Gastroesophageal sphincter (tissue), 4 donors: ENCODE measurements around the gene XRCC4. TPM values are rescaled to one million over a fixed set of nuclear protein-coding genes. Genes with fewer than 3 reads are reported as not detected.

Source experiments
- ATAC-seq: fragments of 150-250 bp; one replicate; pipeline ENCODE4 v1.9.1; 2016; ENCODE audit warnings: mild to moderate bottlenecking, moderate library complexity
- H3K27ac ChIP-seq, 4 donors: fragments of 200-600 bp; sonication (generic) in 3 of 4; 1 replicate in 3 of 4; 2 replicates in 1 of 4; pipeline ENCODE4 v1.5.1; 2016 to 2019
- H3K27me3 ChIP-seq: fragments of 200-600 bp; sonication (generic); one replicate; pipeline ENCODE4 v1.5.1; 2019
- H3K36me3 ChIP-seq, 2 donors: fragments of 200-600 bp; sonication (generic); one replicate each; pipeline ENCODE4 v1.5.1; 2019; ENCODE audit warnings: control low read depth in 1 of 2
- H3K4me1 ChIP-seq, 3 donors: fragments of 200-600 bp; sonication (generic); 1 replicate in 2 of 3; 2 replicates in 1 of 3; pipeline ENCODE4 v1.5.1; 2016 to 2019; ENCODE audit warnings: control low read depth in 2 of 3
- H3K4me3 ChIP-seq, 2 donors: fragments of 200-600 bp; sonication (generic); one replicate each; pipeline ENCODE4 v1.5.1; 2019; ENCODE audit warnings: mild to moderate bottlenecking in 1 of 2, moderate library complexity in 1 of 2
- H3K9me3 ChIP-seq, 3 donors: fragments of 200-600 bp; sonication (generic); one replicate each; pipeline ENCODE4 v1.5.1; 2017 to 2019; ENCODE audit warnings: control low read depth in 2 of 3
- CTCF ChIP-seq, 4 experiments: fragments of 200-600 bp in 2 of 4; fragments of 450-650 bp in 2 of 4; sonication (generic) in 1 of 4; IDR thresholded peaks; one replicate each; pipeline ENCODE4 v1.5.1; 2017 to 2019; ENCODE audit warnings: antibody characterized with exemption in 4 of 4, mild to moderate bottlenecking in 2 of 4, moderate library complexity in 2 of 4
- EP300 ChIP-seq: sonication (generic); formaldehyde crosslinking; IDR thresholded peaks from one replicate; pipeline ENCODE4 v1.6.1; 2017; ENCODE audit warnings: antibody characterized with exemption, mild to moderate bottlenecking
- POLR2A ChIP-seq, 2 donors: fragments of 450-650 bp; IDR thresholded peaks; one replicate each; pipeline ENCODE4 v1.6.1; 2017; ENCODE audit warnings: antibody characterized with exemption in 2 of 2, mild to moderate bottlenecking in 2 of 2, moderate library complexity in 1 of 2
- POLR2AphosphoS5 ChIP-seq: sonication (generic); formaldehyde crosslinking; IDR thresholded peaks from one replicate; pipeline ENCODE4 v1.6.1; 2017; ENCODE audit warnings: antibody characterized with exemption
- WGBS, 2 donors: methylation state at CpG; one replicate each; pipeline ENCODE4 v1.1.5; 2018; ENCODE audit warnings: low coverage in 1 of 2; 5-methylcytosine and 5-hydroxymethylcytosine counted together
- total RNA-seq, 4 donors: library from RNA; depleted of rRNA; stranded (reverse); fragments of >200 nt; gene quantifications; one replicate each; pipeline ENCODE4 v1.1.0, GENCODE V29; 2016

XRCC4 gene
- total RNA-seq, 4 donors from 2014 or later, result 3.7 to 9.3 (median 5.4) TPM

- Histone ChIP-seq H3K27ac (no peak overlapping the region), H3K27me3 (no peaks in the 10 kb centered on the region), H3K4me3 (no peak overlapping the region), H3K9me3 (no peaks in the 10 kb centered on the region), H3K4me1 (no peaks in the 10 kb centered on the region), H3K36me3 (no peaks in the 10 kb centered on the region)
- TF ChIP-seq EP300 (no peak), CTCF (IDR thresholded peaks at IDR 0.05) (no peak), POLR2A (IDR thresholded peaks at IDR 0.05) (no peak), POLR2AphosphoS5 (no peak)
- WGBS, 2 donors, result 50 to 71% methylated on average over 1 of the region's 1 CpG
- no peak for ATAC-seq
These were observed 319.3 kb downstream of the XRCC4 start for GRCh38 chr5:83396662-83397061.

GRCh38 chr5:83397658-83398057 is 320.3 kb downstream of the XRCC4 start:
- ATAC-seq, result no peak
- H3K36me3 ChIP-seq, result no peaks in the 10 kb centered on the region
- H3K9me3 ChIP-seq, result no peaks in the 10 kb centered on the region
- H3K4me3 ChIP-seq, result no peak overlapping the region
- H3K27me3 ChIP-seq, result no peaks in the 10 kb centered on the region
- H3K4me1 ChIP-seq, result no peaks in the 10 kb centered on the region
- TF ChIP-seq CTCF (IDR thresholded peaks at IDR 0.05) (no peak), POLR2A (IDR thresholded peaks at IDR 0.05) (no peak), EP300 (no peak), POLR2AphosphoS5 (no peak)
- WGBS, 2 donors, result 23 to 38% methylated on average over 1 of the region's 1 CpG
- H3K27ac ChIP-seq, result no peak overlapping the region

GRCh38 chr5:83400241-83400640 is 322.9 kb downstream of the XRCC4 start:
- no peaks in the 10 kb centered on the region for H3K9me3 ChIP-seq
- H3K4me1 ChIP-seq, result no peaks in the 10 kb centered on the region
- WGBS, 2 donors, result 85 to 95% methylated on average over 4 of the region's 4 CpGs
- ATAC-seq, result no peak
- TF ChIP-seq POLR2A (IDR thresholded peaks at IDR 0.05), result no peak
- TF ChIP-seq EP300, result no peak
- no peak for TF ChIP-seq CTCF (IDR thresholded peaks at IDR 0.05)
- TF ChIP-seq POLR2AphosphoS5, result no peak
- H3K36me3 ChIP-seq, result no peaks in the 10 kb centered on the region
- no peaks in the 10 kb centered on the region for H3K27me3 ChIP-seq
- H3K4me3 ChIP-seq, result no peak overlapping the region
- no peak overlapping the region for H3K27ac ChIP-seq

GRCh38 chr5:83400701-83401100 is 323.4 kb downstream of the XRCC4 start:
- TF ChIP-seq POLR2A (IDR thresholded peaks at IDR 0.05) (no peak), POLR2AphosphoS5 (no peak), CTCF (IDR thresholded peaks at IDR 0.05) (no peak), EP300 (no peak)
- 88 to 100% methylated on average over 1 to 3 of the region's 3 CpGs for WGBS, 2 donors
- H3K4me1 ChIP-seq, result no peaks in the 10 kb centered on the region

GRCh38 chr5:83401122-83401731 is 323.9 kb downstream of the XRCC4 start:
- Histone ChIP-seq H3K4me1 (no peaks in the 10 kb centered on the region), H3K4me3 (no peak overlapping the region), H3K27me3 (no peaks in the 10 kb centered on the region), H3K27ac (no peak overlapping the region), H3K9me3 (no peaks in the 10 kb centered on the region), H3K36me3 (no peaks in the 10 kb centered on the region)
- no peak for ATAC-seq
- TF ChIP-seq POLR2A (IDR thresholded peaks at IDR 0.05), result no peak
- no peak for TF ChIP-seq CTCF (IDR thresholded peaks at IDR 0.05)
- no peak for TF ChIP-seq POLR2AphosphoS5
- TF ChIP-seq EP300, result no peak
- WGBS, 2 donors, result 30 to 53% methylated on average over 2 to 3 of the region's 3 CpGs

More at GRCh38 chr5:83400701-83401100, 323.4 kb downstream of the XRCC4 start:
- ATAC-seq, result no peak
- H3K27me3 ChIP-seq, result no peaks in the 10 kb centered on the region
- no peak overlapping the region for H3K27ac ChIP-seq
- no peaks in the 10 kb centered on the region for H3K36me3 ChIP-seq
- no peak overlapping the region for H3K4me3 ChIP-seq
- H3K9me3 ChIP-seq, result no peaks in the 10 kb centered on the region
